ENCODE measurements around the gene NDFIP2. TPM values are rescaled to one million over a fixed set of nuclear protein-coding genes. Genes with fewer than 3 reads are reported as not detected.

NDFIP2 gene
- total and polyA plus RNA-seq, 2 donors = 15.7 to 49.3 TPM

GRCh38 chr13:79469608-79470007, 11.3 kb upstream of the NDFIP2 start:
- Histone ChIP-seq H3K27ac (ENCODE audit: low read depth) (no peak overlapping the region), H3K4me1 (ENCODE audit: insufficient read depth) (no peaks in the 10 kb centered on the region), H3K36me3 (ENCODE audit: insufficient read depth) (no peaks in the 10 kb centered on the region), H3K4me3 (ENCODE audit: low read depth, low read length) (no peak overlapping the region)
- 87% methylated on average over 3 of the region's 3 CpGs for WGBS
- no peak for DNase-seq (ENCODE audit: extremely low spot score)

GRCh38 chr13:79470666-79471065, 10.3 kb upstream of the NDFIP2 start:
- Histone ChIP-seq H3K4me1 (ENCODE audit: insufficient read depth) (no peaks in the 10 kb centered on the region), H3K27ac (ENCODE audit: low read depth) (no peak overlapping the region), H3K36me3 (ENCODE audit: insufficient read depth) (no peaks in the 10 kb centered on the region), H3K4me3 (ENCODE audit: low read depth, low read length) (no peak overlapping the region)
- DNase-seq (ENCODE audit: extremely low spot score) = no peak
- WGBS = 92% methylated on average over 2 of the region's 2 CpGs

DNA sequence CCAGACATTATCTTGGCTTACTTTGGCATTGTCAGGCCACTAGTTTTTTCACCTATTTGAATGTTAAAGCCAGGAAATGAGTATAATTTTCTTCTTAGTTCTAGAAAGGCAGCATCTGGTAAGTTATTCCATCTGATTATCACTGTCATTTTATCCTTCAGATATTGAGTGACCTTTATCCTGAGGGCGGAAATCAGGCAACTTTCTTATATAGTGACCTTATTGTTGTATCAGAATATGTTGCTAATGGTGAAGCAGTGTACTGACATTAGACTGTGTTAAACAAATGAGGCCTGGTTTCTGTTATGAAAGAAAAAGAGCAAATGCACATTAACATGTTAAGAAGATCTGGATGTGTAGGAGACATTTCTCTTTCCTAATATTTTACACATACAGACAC, 5.4 kb upstream of the NDFIP2 start:
- DNase-seq (ENCODE audit: extremely low spot score) = no peak
- Histone ChIP-seq H3K4me3 (ENCODE audit: low read depth, low read length) (no peak overlapping the region), H3K36me3 (ENCODE audit: insufficient read depth) (no peaks in the 10 kb centered on the region), H3K4me1 (ENCODE audit: insufficient read depth) (no peaks in the 10 kb centered on the region), H3K27ac (ENCODE audit: low read depth) (no peak overlapping the region)
- WGBS = 92% methylated on average over 1 of the region's 1 CpG

- no peak overlapping the region for H3K4me3 ChIP-seq (ENCODE audit: low read depth, low read length)
- no peak for DNase-seq (ENCODE audit: extremely low spot score)
- no peaks in the 10 kb centered on the region for H3K36me3 ChIP-seq (ENCODE audit: insufficient read depth)
- H3K4me1 ChIP-seq (ENCODE audit: insufficient read depth) = no peaks in the 10 kb centered on the region
- WGBS = 39% methylated on average over 3 of the region's 3 CpGs
- no peak overlapping the region for H3K27ac ChIP-seq (ENCODE audit: low read depth)
Measured at GRCh38 chr13:79477968-79478367, 3.0 kb upstream of the NDFIP2 start.

GRCh38 chr13:79479882-79480281, 1.1 kb upstream of the NDFIP2 start:
- H3K27ac ChIP-seq (ENCODE audit: low read depth) = no peak overlapping the region
- WGBS = 84% methylated on average over 5 of the region's 5 CpGs
- H3K4me1 ChIP-seq (ENCODE audit: insufficient read depth) = no peaks in the 10 kb centered on the region
- H3K36me3 ChIP-seq (ENCODE audit: insufficient read depth) = no peaks in the 10 kb centered on the region
- no peak overlapping the region for H3K4me3 ChIP-seq (ENCODE audit: low read depth, low read length)
- no peak for DNase-seq (ENCODE audit: extremely low spot score)

DNA sequence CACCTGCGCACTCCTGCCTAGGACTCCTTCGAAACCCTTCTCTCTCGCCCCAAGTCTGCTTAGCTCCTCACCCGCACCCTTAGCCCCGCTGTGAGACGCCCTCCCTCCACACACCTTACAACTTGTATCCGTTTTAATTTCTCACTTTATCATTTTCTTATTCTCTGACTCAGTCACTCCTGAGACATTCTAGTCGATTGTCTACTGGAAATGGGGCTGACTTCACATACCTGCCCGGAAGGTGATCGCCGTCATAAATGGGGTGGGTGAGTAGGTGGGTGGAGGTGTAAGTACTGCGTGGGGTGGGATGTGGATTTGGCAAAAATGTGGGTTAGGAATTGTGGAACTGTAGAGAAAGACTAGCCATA, 714 bp downstream of the NDFIP2 start:
- under 1% methylated on average over 12 of the region's 12 CpGs for WGBS
- Histone ChIP-seq H3K4me1 (ENCODE audit: insufficient read depth) (no peaks in the 10 kb centered on the region), H3K27ac (ENCODE audit: low read depth) (peak overlapping the region; percentile 25), H3K4me3 (ENCODE audit: low read depth, low read length) (peak overlapping the region; percentile 73), H3K36me3 (ENCODE audit: insufficient read depth) (no peaks in the 10 kb centered on the region)
- no peak for DNase-seq (ENCODE audit: extremely low spot score)

DNA sequence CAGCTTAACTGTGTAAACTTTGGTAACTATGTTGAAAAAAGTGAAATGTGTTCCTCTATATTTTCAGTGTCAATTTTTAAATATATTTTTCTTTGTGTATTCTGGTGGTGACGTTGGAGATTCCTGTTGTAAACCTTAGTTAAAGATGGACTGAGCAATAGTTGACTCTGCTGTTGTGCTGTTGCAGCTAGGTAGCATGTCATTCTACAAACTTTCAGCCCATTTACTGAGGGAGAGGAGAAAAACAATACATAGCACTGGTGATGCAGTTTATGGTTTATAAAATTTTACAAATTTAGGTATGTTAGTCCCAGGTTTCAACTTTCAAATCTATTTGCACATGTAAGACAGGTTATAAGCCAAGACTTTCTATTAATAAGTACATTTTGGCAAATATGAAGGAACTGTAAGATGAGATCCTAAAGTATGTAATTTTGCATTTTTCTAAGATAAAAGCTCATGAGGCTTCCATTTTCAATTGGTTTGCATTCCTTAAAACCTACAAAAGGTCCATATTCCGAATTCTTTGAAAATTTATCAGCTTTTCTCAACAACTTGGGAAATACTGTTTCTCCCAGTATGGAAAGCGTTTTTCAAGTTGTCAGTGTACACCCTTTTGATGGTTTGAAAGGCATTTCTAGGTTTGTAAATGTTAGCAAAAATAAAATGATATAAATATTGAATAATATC, 1.5 kb downstream of the NDFIP2 start:
- no peak for DNase-seq (ENCODE audit: extremely low spot score)
- Histone ChIP-seq H3K4me1 (ENCODE audit: insufficient read depth) (no peaks in the 10 kb centered on the region), H3K27ac (ENCODE audit: low read depth) (no peak overlapping the region), H3K4me3 (ENCODE audit: low read depth, low read length) (no peak overlapping the region), H3K36me3 (ENCODE audit: insufficient read depth) (no peaks in the 10 kb centered on the region)
- WGBS = 65% methylated on average over 3 of the region's 3 CpGs

DNA sequence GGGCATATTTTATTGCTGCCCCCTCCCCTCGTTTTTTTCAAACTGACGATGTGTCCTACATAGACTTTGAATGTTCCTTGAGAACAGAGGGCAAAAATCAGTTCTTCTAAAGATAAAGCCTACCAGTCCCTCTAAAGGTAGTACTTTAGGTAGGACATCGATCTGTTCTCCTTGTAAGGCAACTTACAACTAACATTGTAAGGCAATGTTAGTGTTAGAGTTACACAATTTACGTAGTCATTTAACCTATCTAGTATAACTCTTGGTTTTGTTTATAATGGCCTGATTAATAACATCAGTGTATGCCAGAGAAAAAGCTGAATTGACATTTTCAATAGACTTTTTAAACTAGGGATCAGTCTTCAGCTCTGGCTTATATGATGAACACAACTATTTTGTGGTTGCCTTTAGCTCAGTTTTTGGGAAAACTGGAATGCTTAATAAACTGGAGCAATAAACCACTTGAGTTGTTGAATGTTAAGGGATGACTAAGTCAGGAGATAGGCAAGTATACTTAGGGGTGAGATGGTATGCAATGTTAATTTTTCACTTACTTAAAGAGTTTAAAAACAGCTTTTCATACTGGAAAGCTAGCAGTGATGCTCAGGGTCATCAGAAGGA, 2.2 kb downstream of the NDFIP2 start:
- H3K27ac ChIP-seq (ENCODE audit: low read depth) = peak overlapping the region; percentile 10
- 78% methylated on average over 4 of the region's 4 CpGs for WGBS
- H3K4me3 ChIP-seq (ENCODE audit: low read depth, low read length) = no peak overlapping the region
- H3K4me1 ChIP-seq (ENCODE audit: insufficient read depth) = no peaks in the 10 kb centered on the region
- no peaks in the 10 kb centered on the region for H3K36me3 ChIP-seq (ENCODE audit: insufficient read depth)
- DNase-seq (ENCODE audit: extremely low spot score) = no peak

- 39% methylated on average over 4 of the region's 4 CpGs for WGBS
- Histone ChIP-seq H3K4me1 (ENCODE audit: insufficient read depth) (no peaks in the 10 kb centered on the region), H3K4me3 (ENCODE audit: low read depth, low read length) (no peak overlapping the region), H3K27ac (ENCODE audit: low read depth) (no peak overlapping the region), H3K36me3 (ENCODE audit: insufficient read depth) (no peaks in the 10 kb centered on the region)
- DNase-seq (ENCODE audit: extremely low spot score) = peak; percentile 71
Measured at GRCh38 chr13:79485014-79485811, 4.3 kb downstream of the NDFIP2 start.

- Histone ChIP-seq H3K4me1 (ENCODE audit: insufficient read depth) (no peaks in the 10 kb centered on the region), H3K4me3 (ENCODE audit: low read depth, low read length) (no peak overlapping the region), H3K36me3 (ENCODE audit: insufficient read depth) (no peaks in the 10 kb centered on the region), H3K27ac (ENCODE audit: low read depth) (peak overlapping the region; percentile 23)
- DNase-seq (ENCODE audit: extremely low spot score) = no peak
- 84% methylated on average over 6 of the region's 6 CpGs for WGBS
Measured at GRCh38 chr13:79486433-79487188, 5.7 kb downstream of the NDFIP2 start.

- no peak overlapping the region for H3K4me3 ChIP-seq (ENCODE audit: low read depth, low read length)
- 63% methylated on average over 1 of the region's 1 CpG for WGBS
- no peak for DNase-seq (ENCODE audit: extremely low spot score)
- no peaks in the 10 kb centered on the region for H3K36me3 ChIP-seq (ENCODE audit: insufficient read depth)
- no peaks in the 10 kb centered on the region for H3K4me1 ChIP-seq (ENCODE audit: insufficient read depth)
- no peak overlapping the region for H3K27ac ChIP-seq (ENCODE audit: low read depth)
Measured at GRCh38 chr13:79490326-79490725, 9.4 kb downstream of the NDFIP2 start.

DNA sequence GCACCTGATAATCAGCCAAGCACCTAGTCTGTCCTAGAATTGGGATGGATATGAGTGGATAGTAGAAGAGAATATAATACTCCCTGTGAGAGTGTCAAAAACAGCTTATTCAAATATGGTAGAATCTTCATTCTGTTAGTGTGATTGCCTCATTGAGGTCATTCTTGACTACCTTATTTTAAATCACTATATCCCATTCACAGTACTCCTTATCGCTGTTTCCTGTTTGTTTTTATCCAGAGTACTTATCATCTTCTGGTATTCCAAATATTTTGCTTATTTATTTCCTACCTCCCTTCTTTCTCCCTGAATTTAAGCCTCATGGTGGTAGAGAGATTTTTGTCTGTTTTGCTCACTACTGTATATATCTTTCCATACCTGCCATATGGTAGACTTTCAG, 9.9 kb downstream of the NDFIP2 start:
- H3K4me3 ChIP-seq (ENCODE audit: low read depth, low read length) = no peak overlapping the region
- H3K4me1 ChIP-seq (ENCODE audit: insufficient read depth) = no peaks in the 10 kb centered on the region
- no peak for DNase-seq (ENCODE audit: extremely low spot score)
- no peaks in the 10 kb centered on the region for H3K36me3 ChIP-seq (ENCODE audit: insufficient read depth)
- WGBS = 70% methylated on average over 1 of the region's 1 CpG
- peak overlapping the region; percentile 23 for H3K27ac ChIP-seq (ENCODE audit: low read depth)

- DNase-seq (ENCODE audit: extremely low spot score) = peak; percentile 69
- Histone ChIP-seq H3K36me3 (ENCODE audit: insufficient read depth) (no peaks in the 10 kb centered on the region), H3K27ac (ENCODE audit: low read depth) (no peak overlapping the region), H3K4me1 (ENCODE audit: insufficient read depth) (no peaks in the 10 kb centered on the region), H3K4me3 (ENCODE audit: low read depth, low read length) (no peak overlapping the region)
- 20% methylated on average over 4 of the region's 4 CpGs for WGBS
Measured at GRCh38 chr13:79491715-79492114, 10.8 kb downstream of the NDFIP2 start.
